ENCODE measurements around the gene AP5S1. TPM values are rescaled to one million over a fixed set of nuclear protein-coding genes. Genes with fewer than 3 reads are reported as not detected.

The AP5S1 gene
- total RNA-seq, 1 donor: 20.4 TPM

GRCh38 chr20:3794701-3795420, 25.5 kb upstream of the AP5S1 start:
- H3K4me3 ChIP-seq (ENCODE audit: low read depth, low read length): peak overlapping the region; percentile 96
- no peak for DNase-seq (ENCODE audit: low read depth)
- TF ChIP-seq CTCF (IDR thresholded peaks at IDR 0.05; ENCODE audit: insufficient read depth, low read length): no peak

- peak; percentile 95 for DNase-seq (ENCODE audit: low read depth)
- TF ChIP-seq CTCF (IDR thresholded peaks at IDR 0.05; ENCODE audit: insufficient read depth, low read length): peak; percentile 63
- peak within 1 kb of the TSS; percentile 96 for H3K4me3 ChIP-seq (ENCODE audit: low read depth, low read length)
Observed at GRCh38 chr20:3795511-3796468, 24.6 kb upstream of the AP5S1 start, which contains the start of gene CDC25B. Gene CDC25B, plus strand, starts transcription at chr20:3796310. Its CDS starts 222 bp downstream, at chr20:3796532.

GRCh38 chr20:3796477-3797225, 23.7 kb upstream of the AP5S1 start:
- TF ChIP-seq CTCF (IDR thresholded peaks at IDR 0.05; ENCODE audit: insufficient read depth, low read length): no peak
- no peak for DNase-seq (ENCODE audit: low read depth)
- peak overlapping the region; percentile 96 for H3K4me3 ChIP-seq (ENCODE audit: low read depth, low read length)

- DNase-seq (ENCODE audit: low read depth): no peak
- no peak for TF ChIP-seq CTCF (IDR thresholded peaks at IDR 0.05; ENCODE audit: insufficient read depth, low read length)
- H3K4me3 ChIP-seq (ENCODE audit: low read depth, low read length): peak overlapping the region; percentile 96
Observed at GRCh38 chr20:3797226-3797545, 23.2 kb upstream of the AP5S1 start.

- TF ChIP-seq CTCF (IDR thresholded peaks at IDR 0.05; ENCODE audit: insufficient read depth, low read length): no peak
- DNase-seq (ENCODE audit: low read depth): no peak
- H3K4me3 ChIP-seq (ENCODE audit: low read depth, low read length): peak overlapping the region; percentile 96
Observed at GRCh38 chr20:3797592-3798372, 22.6 kb upstream of the AP5S1 start.

- no peak for TF ChIP-seq CTCF (IDR thresholded peaks at IDR 0.05; ENCODE audit: insufficient read depth, low read length)
- peak overlapping the region; percentile 96 for H3K4me3 ChIP-seq (ENCODE audit: low read depth, low read length)
- no peak for DNase-seq (ENCODE audit: low read depth)
Observed at GRCh38 chr20:3798373-3798768, 22.0 kb upstream of the AP5S1 start.
